CD14-positive monocyte (primary cell): ENCODE measurements around the gene ESD. TPM values are rescaled to one million over a fixed set of nuclear protein-coding genes. Genes with fewer than 3 reads are reported as not detected.

ENCODE experiments used
- DNase-seq, 3 donors: peaks; one replicate each; pipeline ENCODE4 v3.0.0-alpha.2; 2011 to 2022
- H2AFZ ChIP-seq: 2 replicates; pipeline ENCODE4 v1.6.0; 2012; ENCODE audit warnings: mild to moderate bottlenecking, low read depth, low read length, inconsistent platforms; ENCODE audit not compliant: insufficient read depth, poor library complexity, severe bottlenecking
- H3K27ac ChIP-seq, 2 donors: 1 replicate in 1 of 2; 2 replicates in 1 of 2; pipeline ENCODE4 v1.5.1; 2012 to 2013; ENCODE audit warnings: low read length in 2 of 2, control low read depth in 1 of 2, inconsistent platforms in 1 of 2, low read depth in 1 of 2, mild to moderate bottlenecking in 1 of 2
- H3K27me3 ChIP-seq, 2 donors: one replicate each; pipeline versions ENCODE4 v1.6.0 to v1.6.1; 2011 to 2013; ENCODE audit warnings: low read length in 2 of 2; ENCODE audit not compliant: control insufficient read depth in 2 of 2, insufficient read depth in 2 of 2
- H3K36me3 ChIP-seq, 2 donors: replicated peaks in 1 of 2; 1 replicate in 1 of 2; 2 replicates in 1 of 2; pipeline versions ENCODE4 v1.5.1 to v1.6.1; 2012 to 2013; ENCODE audit warnings: low read length in 2 of 2, control low read depth in 1 of 2, inconsistent platforms in 1 of 2, mild to moderate bottlenecking in 1 of 2; ENCODE audit not compliant: insufficient read depth in 2 of 2, control insufficient read depth in 1 of 2
- H3K4me1 ChIP-seq, 2 donors: 1 replicate in 1 of 2; 2 replicates in 1 of 2; pipeline versions ENCODE4 v1.5.1 to v1.6.1; 2012 to 2013; ENCODE audit warnings: low read length in 2 of 2, control low read depth in 1 of 2, inconsistent platforms in 1 of 2, mild to moderate bottlenecking in 1 of 2, moderate library complexity in 1 of 2; ENCODE audit not compliant: insufficient read depth in 2 of 2, control insufficient read depth in 1 of 2
- H3K4me2 ChIP-seq: replicated peaks from 2 replicates; pipeline ENCODE3; 2012; ENCODE audit warnings: low read length, moderate library complexity, mild to moderate bottlenecking; ENCODE audit not compliant: poor library complexity, severe bottlenecking; ENCODE audit errors: extremely low read depth
- H3K4me3 ChIP-seq, 3 experiments: fragments of 200-600 bp in 1 of 3; sonication (generic) in 1 of 3; replicated peaks in 1 of 3; 1 replicate in 2 of 3; 2 replicates in 1 of 3; pipeline ENCODE4 v1.5.1; 2011 to 2013; ENCODE audit warnings: low read length in 3 of 3, mild to moderate bottlenecking in 3 of 3, control low read depth in 2 of 3, low read depth in 2 of 3, inconsistent platforms in 1 of 3, moderate library complexity in 1 of 3
- H3K79me2 ChIP-seq: 2 replicates; pipeline ENCODE4 v1.6.0; 2012; ENCODE audit warnings: mild to moderate bottlenecking, control low read depth, inconsistent platforms, low read length, moderate library complexity; ENCODE audit not compliant: insufficient read depth
- H3K9ac ChIP-seq: 2 replicates; pipeline ENCODE4 v1.6.0; 2017; ENCODE audit warnings: low read length, mild to moderate bottlenecking; ENCODE audit not compliant: insufficient read depth, poor library complexity, severe bottlenecking
- H3K9me3 ChIP-seq, 2 donors: replicated peaks in 1 of 2; 1 replicate in 1 of 2; 2 replicates in 1 of 2; pipeline versions ENCODE4 v1.5.1 to v1.6.1; 2012 to 2013; ENCODE audit warnings: low read length in 2 of 2, control low read depth in 1 of 2; ENCODE audit not compliant: control insufficient read depth in 1 of 2, insufficient read depth in 1 of 2
- H4K20me1 ChIP-seq: 2 replicates; pipeline ENCODE4 v1.6.0; 2012; ENCODE audit warnings: mild to moderate bottlenecking, low read length, control low read depth, moderate library complexity; ENCODE audit not compliant: insufficient read depth
- H3K27ac Mint-ChIP-seq, 7 donors: one replicate each; pipeline ENCODE4 v1.8.0; 2020; ENCODE audit warnings: mild to moderate bottlenecking in 7 of 7, mixed read lengths in 7 of 7, moderate library complexity in 6 of 7, inconsistent platforms in 2 of 7
- H3K27me3 Mint-ChIP-seq, 3 donors: one replicate each; pipeline ENCODE4 v1.8.0; 2021 to 2022; ENCODE audit warnings: low read depth in 3 of 3, mild to moderate bottlenecking in 3 of 3, mixed read lengths in 3 of 3, moderate library complexity in 3 of 3, inconsistent platforms in 1 of 3
- H3K36me3 Mint-ChIP-seq, 2 donors: one replicate each; pipeline ENCODE4 v1.8.0; 2020; ENCODE audit warnings: mixed read lengths in 2 of 2, inconsistent platforms in 1 of 2, mild to moderate bottlenecking in 1 of 2
- H3K4me1 Mint-ChIP-seq: one replicate; pipeline ENCODE4 v1.8.0; 2020; ENCODE audit warnings: mild to moderate bottlenecking, mixed read lengths
- H3K4me3 Mint-ChIP-seq, 2 donors: one replicate each; pipeline ENCODE4 v1.8.0; 2020; ENCODE audit warnings: mild to moderate bottlenecking in 2 of 2, mixed read lengths in 2 of 2, moderate library complexity in 1 of 2
- H3K9me3 Mint-ChIP-seq, 7 donors: one replicate each; pipeline ENCODE4 v1.8.0; 2020 to 2022; ENCODE audit warnings: mixed read lengths in 7 of 7, mild to moderate bottlenecking in 6 of 7, moderate library complexity in 6 of 7, inconsistent platforms in 2 of 7
- CTCF ChIP-seq: fragments of 200-600 bp; IDR thresholded peaks from one replicate; pipeline ENCODE4 v1.8.0; 2022; ENCODE audit warnings: antibody characterized with exemption, mild to moderate bottlenecking
- WGBS: methylation state at CpG from one replicate; pipeline ENCODE4 v1.1.5; 2013; ENCODE audit warnings: missing lambda C conversion rate; ENCODE audit not compliant: insufficient coverage; 5-methylcytosine and 5-hydroxymethylcytosine counted together
- intact Hi-C, 2 donors: fragments of 100-400 bp; cut with micrococcal nuclease; formaldehyde crosslinking; loops; one replicate each; pipeline versions ENCODE4 v1.15.0 to v1.15.1; 2023
- polyA plus RNA-seq, 3 donors: library from polyadenylated mRNA; depleted of rRNA in 1 of 3; unstranded in 2 of 3; stranded (reverse) in 1 of 3; fragments of 300-500 nt in 2 of 3; fragments of >200 nt in 1 of 3; fragmentation: Illumina TruSeq in 2 of 3; gene quantifications; 1 replicate in 2 of 3; 2 replicates in 1 of 3; pipeline ENCODE4 v1.2.3, GENCODE V29; 2012 to 2021

The ESD gene
- polyA plus RNA-seq, 3 donors: 46.8 to 147 (median 139) TPM

GRCh38 chr13:46778890-46779289 is 18.1 kb downstream of the ESD start:
- no peak overlapping the region for H2AFZ ChIP-seq
- no peak for TF ChIP-seq CTCF
- no peaks in the 10 kb centered on the region for H3K9me3 Mint-ChIP-seq
- no peak overlapping the region for H3K4me3 Mint-ChIP-seq
- H3K27me3 ChIP-seq: no peaks in the 10 kb centered on the region
- no peaks in the 10 kb centered on the region for H3K4me1 Mint-ChIP-seq
- H3K4me2 ChIP-seq: no peak overlapping the region
- no peak overlapping the region for H3K27ac Mint-ChIP-seq
- DNase-seq: no peak
- no peak overlapping the region for H3K4me3 ChIP-seq
- no peaks in the 10 kb centered on the region for H3K4me1 ChIP-seq
- no peak overlapping the region for H3K27ac ChIP-seq
- no peaks in the 10 kb centered on the region for H3K79me2 ChIP-seq
- peaks cover 96 to 97% of the 10 kb centered on the region in 2 donors for H3K36me3 ChIP-seq
- H3K9ac ChIP-seq: no peak overlapping the region
- H3K27me3 Mint-ChIP-seq: no peaks in the 10 kb centered on the region
- peaks cover 65 to 76% of the 10 kb centered on the region in 2 donors for H3K36me3 Mint-ChIP-seq
- WGBS: no CpG with 5 or more reads among the region's 2 CpGs
- no peaks in the 10 kb centered on the region for H3K9me3 ChIP-seq
- H4K20me1 ChIP-seq: no peaks in the 10 kb centered on the region
- intact Hi-C loops: no loop called here

GRCh38 chr13:46778095-46778494 is 18.9 kb downstream of the ESD start:
- Histone ChIP-seq H3K4me1 (no peaks in the 10 kb centered on the region), H3K27ac (no peak overlapping the region), H3K4me3 (no peak overlapping the region), H3K27me3 (no peaks in the 10 kb centered on the region), H3K4me2 (no peak overlapping the region), H3K9me3 (no peaks in the 10 kb centered on the region), H3K36me3 (peaks cover 96 to 97% of the 10 kb centered on the region in 2 donors), H3K79me2 (no peaks in the 10 kb centered on the region), H2AFZ (no peak overlapping the region), H3K9ac (no peak overlapping the region), H4K20me1 (no peaks in the 10 kb centered on the region)
- no peak for TF ChIP-seq CTCF
- Mint-ChIP-seq H3K9me3 (no peaks in the 10 kb centered on the region), H3K27me3 (no peaks in the 10 kb centered on the region), H3K4me3 (no peak overlapping the region), H3K36me3 (peaks cover 70 to 81% of the 10 kb centered on the region in 2 donors), H3K27ac (no peak overlapping the region), H3K4me1 (no peaks in the 10 kb centered on the region)
- no CpG with 5 or more reads among the region's 3 CpGs for WGBS
- no peak for DNase-seq
- intact Hi-C loops: no loop called here
